ENCODE results near the gene CAMK1D.
"Not testable (repeated sequence)": the region's sequence is repeated elsewhere in the genome, so short reads cannot be mapped to it uniquely, and the experiment has no call there.

Gene CAMK1D

DNA sequence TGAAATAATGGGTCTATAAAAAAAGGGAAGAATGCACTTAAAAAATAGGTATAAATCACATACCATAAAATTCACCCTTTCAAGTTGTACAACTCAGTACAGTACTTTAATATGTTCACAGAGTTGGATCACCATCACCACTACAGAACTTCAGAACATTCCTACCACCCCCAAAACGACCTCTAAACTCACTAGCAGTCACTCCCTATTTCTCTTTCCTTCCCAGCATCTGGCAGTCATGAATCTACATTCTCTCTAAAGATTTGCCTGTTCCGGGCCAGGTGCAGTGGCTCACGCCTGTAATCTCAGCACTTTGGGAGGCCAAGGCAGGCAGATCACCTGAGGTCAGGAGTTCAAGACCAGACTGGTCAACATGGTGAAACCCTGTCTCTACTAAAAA, 394.1 kb downstream of the CAMK1D start:
- not testable (repeated sequence) for H3K27me3 Mint-ChIP-seq; H3K9me3 Mint-ChIP-seq; DNase-seq; ATAC-seq (replicated peaks)
- Mint-ChIP-seq H3K4me3 (peak overlapping the region in 1 of 2 donors; percentile 15), H3K27ac (peak overlapping the region; percentile 31), H3K36me3 (peaks cover 2 to 17% of the 10 kb centered on the region in 2 donors), H3K4me1 (peaks cover 31 to 51% of the 10 kb centered on the region in 2 donors)

DNA sequence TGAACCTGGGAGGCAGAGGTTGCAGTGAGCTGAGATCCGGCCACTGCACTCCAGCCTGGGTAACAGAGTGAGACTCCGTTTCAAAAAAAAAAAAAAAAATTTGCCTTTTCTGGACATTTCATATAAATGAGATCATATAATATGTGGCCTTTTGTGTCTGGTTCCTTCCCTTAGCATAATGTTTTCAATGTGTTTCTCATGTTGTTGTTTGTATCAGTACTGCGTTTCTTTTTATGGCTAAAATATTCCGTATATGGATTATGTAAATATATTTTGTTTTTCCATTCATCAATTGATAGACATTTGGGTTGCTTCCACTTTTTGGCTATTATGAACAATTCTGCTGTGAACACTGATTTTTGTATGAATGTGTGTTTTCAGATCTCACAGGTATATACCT, 394.6 kb downstream of the CAMK1D start:
- peaks cover 32 to 54% of the 10 kb centered on the region in 2 donors for H3K4me1 Mint-ChIP-seq
- no peak overlapping the region for H3K27ac Mint-ChIP-seq
- H3K27me3 Mint-ChIP-seq: no peaks in the 10 kb centered on the region
- ATAC-seq (replicated peaks) (no peak), DNase-seq (no peak)
- peaks cover 2 to 17% of the 10 kb centered on the region in 2 donors for H3K36me3 Mint-ChIP-seq
- no peak overlapping the region for H3K4me3 Mint-ChIP-seq
- peaks cover 0 to 1% of the 10 kb centered on the region in 2 donors for H3K9me3 Mint-ChIP-seq

DNA sequence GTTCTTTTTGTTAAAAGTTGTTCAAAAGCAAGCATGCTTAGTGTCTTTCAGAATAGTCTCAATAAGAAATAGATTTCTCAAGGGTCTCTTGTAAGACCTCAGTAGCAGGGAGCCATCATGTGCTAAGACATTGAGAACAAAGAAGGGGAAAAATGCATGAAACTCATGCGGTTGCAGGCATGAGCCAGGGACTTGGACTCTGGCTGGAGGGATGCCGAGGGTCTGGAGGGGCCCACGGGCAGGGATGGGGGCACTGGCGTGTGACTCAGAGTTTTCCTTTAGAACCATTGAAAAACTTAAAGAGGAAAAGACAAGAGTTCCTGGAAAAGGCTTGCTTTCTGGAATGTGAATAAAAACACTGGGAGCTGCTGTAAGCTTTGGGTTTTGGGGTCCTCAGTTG, 398.8 kb downstream of the CAMK1D start:
- H3K4me1 Mint-ChIP-seq: peaks cover 13 to 16% of the 10 kb centered on the region in 2 donors
- no peaks in the 10 kb centered on the region for H3K9me3 Mint-ChIP-seq
- H3K27me3 Mint-ChIP-seq: no peaks in the 10 kb centered on the region
- no peak for DNase-seq
- H3K36me3 Mint-ChIP-seq: peaks cover 5 to 22% of the 10 kb centered on the region in 2 donors
- H3K27ac Mint-ChIP-seq: no peak overlapping the region
- no peak for ATAC-seq (replicated peaks)
- H3K4me3 Mint-ChIP-seq: no peak overlapping the region

DNA sequence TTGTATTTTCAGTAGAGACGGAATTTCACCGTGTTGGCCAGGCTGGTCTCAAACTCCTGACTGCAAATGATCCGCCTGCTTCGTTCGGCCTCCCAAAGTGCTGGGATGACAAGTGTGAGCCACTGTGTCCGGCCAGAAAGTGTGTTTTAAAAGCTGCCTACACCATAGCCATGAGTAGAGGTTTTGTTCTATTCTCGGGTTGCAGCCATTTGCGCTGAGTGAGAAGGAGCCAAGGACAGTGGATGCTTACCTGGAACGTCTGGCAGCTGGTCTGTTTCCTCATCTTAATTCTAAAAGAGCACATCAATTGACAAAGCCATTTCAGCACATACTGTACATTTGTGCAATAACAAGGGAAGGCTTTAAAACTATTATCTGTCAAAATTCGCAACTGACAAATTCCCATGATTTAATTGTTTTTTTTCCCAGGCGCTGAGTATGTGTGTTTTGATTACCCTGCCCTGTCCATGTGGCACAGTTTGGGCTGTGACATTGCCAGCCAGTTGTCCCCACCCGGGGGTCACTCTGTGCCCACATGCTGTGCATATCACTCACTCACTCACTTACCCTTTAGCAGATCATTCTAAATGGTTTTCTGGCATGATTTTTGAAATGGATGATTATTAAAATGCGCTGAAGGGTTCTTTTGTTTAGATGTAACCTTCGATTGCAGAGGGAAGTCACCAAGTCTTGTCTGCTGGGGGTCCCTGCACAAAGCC, 400.6 kb downstream of the CAMK1D start:
- ATAC-seq (replicated peaks): no peak

DNA sequence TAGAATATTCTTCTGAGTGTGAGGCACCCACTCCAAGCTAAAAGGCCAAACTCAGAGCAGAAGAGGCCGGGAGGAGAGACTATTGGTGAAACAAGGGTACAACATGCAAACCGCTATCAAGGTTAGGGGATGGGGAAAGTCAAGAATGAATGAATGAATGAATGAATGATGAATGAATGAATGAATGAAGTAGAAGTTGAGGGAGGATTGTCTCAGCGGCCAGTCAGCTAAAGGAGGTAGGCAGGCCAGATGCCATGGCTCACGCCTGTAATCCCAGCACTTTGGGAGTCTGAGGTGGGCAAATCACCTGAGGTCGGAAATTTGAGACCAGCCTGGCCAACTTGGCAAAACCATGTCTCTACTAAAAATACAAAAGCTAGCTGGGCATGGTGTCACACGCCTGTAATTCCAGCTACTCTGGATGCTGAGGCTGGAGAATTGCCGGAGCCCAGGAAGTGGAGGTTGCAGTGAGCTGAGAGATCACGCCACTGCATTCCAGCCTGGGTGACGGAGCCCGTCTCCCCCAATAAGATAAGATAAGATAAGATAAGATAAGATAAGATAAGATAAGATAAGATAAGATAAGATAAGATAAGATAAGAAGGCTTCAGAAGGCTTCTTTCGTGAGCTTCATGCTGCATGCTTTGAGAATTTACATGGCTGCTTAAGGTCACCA, 401.3 kb downstream of the CAMK1D start:
- H3K4me1 Mint-ChIP-seq: peaks cover 14% of the 10 kb centered on the region in 2 donors
- no peaks in the 10 kb centered on the region for H3K9me3 Mint-ChIP-seq
- H3K27me3 Mint-ChIP-seq: no peaks in the 10 kb centered on the region
- no peak overlapping the region for H3K27ac Mint-ChIP-seq
- DNase-seq (no peak), ATAC-seq (replicated peaks) (no peak)
- H3K4me3 Mint-ChIP-seq: no peak overlapping the region
- H3K36me3 Mint-ChIP-seq: peaks cover 10 to 29% of the 10 kb centered on the region in 2 donors

More for the DNA sequence above, 400.6 kb downstream of the CAMK1D start:
- peaks cover 9 to 26% of the 10 kb centered on the region in 2 donors for H3K36me3 Mint-ChIP-seq
- H3K4me1 Mint-ChIP-seq: peaks cover 11 to 12% of the 10 kb centered on the region in 2 donors
- no peak overlapping the region for H3K27ac Mint-ChIP-seq
- H3K27me3 Mint-ChIP-seq: no peaks in the 10 kb centered on the region
- DNase-seq: no peak
- H3K4me3 Mint-ChIP-seq: no peak overlapping the region
- no peaks in the 10 kb centered on the region for H3K9me3 Mint-ChIP-seq

GRCh38 chr10:12755075-12755474, 405.7 kb downstream of the CAMK1D start:
- H3K36me3 Mint-ChIP-seq: peaks cover 11 to 24% of the 10 kb centered on the region in 2 donors
- H3K27me3 Mint-ChIP-seq: no peaks in the 10 kb centered on the region
- H3K9me3 Mint-ChIP-seq: no peaks in the 10 kb centered on the region
- H3K27ac Mint-ChIP-seq: no peak overlapping the region
- DNase-seq (no peak), ATAC-seq (replicated peaks) (no peak)
- no peak overlapping the region for H3K4me3 Mint-ChIP-seq
- peaks cover 5 to 8% of the 10 kb centered on the region in 2 donors for H3K4me1 Mint-ChIP-seq

GRCh38 chr10:12757351-12757750, 408.0 kb downstream of the CAMK1D start:
- H3K27me3 Mint-ChIP-seq: no peaks in the 10 kb centered on the region
- no peak overlapping the region for H3K27ac Mint-ChIP-seq
- ATAC-seq (replicated peaks) (no peak), DNase-seq (no peak)
- no peaks in the 10 kb centered on the region for H3K9me3 Mint-ChIP-seq
- H3K4me3 Mint-ChIP-seq: no peak overlapping the region
- peaks cover 5 to 8% of the 10 kb centered on the region in 2 donors for H3K4me1 Mint-ChIP-seq
- peaks cover 20 to 31% of the 10 kb centered on the region in 2 donors for H3K36me3 Mint-ChIP-seq

- H3K9me3 Mint-ChIP-seq: no peaks in the 10 kb centered on the region
- ATAC-seq (replicated peaks): no peak
- DNase-seq: no peak
- no peak overlapping the region for H3K4me3 Mint-ChIP-seq
- H3K27me3 Mint-ChIP-seq: no peaks in the 10 kb centered on the region
- peaks cover 5 to 7% of the 10 kb centered on the region in 2 donors for H3K4me1 Mint-ChIP-seq
- no peak overlapping the region for H3K27ac Mint-ChIP-seq
- H3K36me3 Mint-ChIP-seq: peaks cover 24 to 40% of the 10 kb centered on the region in 2 donors
These were observed 408.9 kb downstream of the CAMK1D start for GRCh38 chr10:12758271-12758670.

GRCh38 chr10:12766223-12766622, 416.9 kb downstream of the CAMK1D start:
- H3K4me1 Mint-ChIP-seq: peaks cover 4 to 9% of the 10 kb centered on the region in 2 donors
- H3K9me3 Mint-ChIP-seq: no peaks in the 10 kb centered on the region
- no peak for DNase-seq
- H3K27ac Mint-ChIP-seq: no peak overlapping the region
- no peak for ATAC-seq (replicated peaks)
- H3K36me3 Mint-ChIP-seq: peaks cover 35 to 48% of the 10 kb centered on the region in 2 donors
- H3K27me3 Mint-ChIP-seq: no peaks in the 10 kb centered on the region
- H3K4me3 Mint-ChIP-seq: no peak overlapping the region

DNA sequence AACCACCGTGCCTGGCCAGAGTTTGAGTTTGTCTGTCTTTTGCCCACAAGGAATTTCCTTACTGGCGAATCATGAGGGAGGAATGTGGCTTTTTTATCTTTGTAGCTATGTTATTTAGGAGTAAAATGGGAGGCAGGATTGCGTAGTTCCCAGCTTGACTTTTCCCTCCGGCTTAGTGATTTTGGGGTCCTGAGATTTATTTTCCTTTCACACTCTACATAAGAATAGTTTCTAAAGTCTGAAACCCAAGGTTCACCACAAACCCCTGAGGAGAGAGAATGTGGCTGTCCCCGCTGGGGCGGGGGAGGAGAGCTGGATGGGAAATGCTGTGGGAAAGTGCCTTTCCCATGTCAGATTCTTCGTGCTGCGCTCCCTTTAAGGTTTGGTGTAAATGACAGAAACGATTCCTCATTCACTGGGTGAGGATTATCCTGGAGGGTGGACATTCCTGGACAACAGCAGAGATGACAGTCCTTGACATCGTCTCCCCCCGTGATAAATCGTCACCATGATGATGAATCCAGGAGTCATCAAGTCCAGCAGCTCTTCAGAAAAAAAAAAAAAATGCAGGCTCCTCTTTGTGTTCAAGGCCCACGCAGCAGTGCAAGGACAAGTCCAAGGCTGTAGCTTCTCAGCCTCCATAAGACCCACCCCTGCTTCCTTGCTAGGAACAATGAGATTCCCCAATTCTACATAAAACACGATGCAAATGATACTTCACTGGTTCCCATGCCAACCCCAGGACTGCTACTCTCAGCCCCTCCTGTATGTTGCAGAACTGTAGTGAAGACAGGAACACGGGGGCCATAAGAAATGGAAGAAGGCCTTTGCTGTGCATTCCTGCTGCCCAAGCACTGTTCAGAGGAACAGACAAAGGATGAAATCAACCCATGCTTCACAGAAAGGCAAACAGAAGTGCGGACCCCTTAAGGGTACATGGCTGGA, 419.1 kb downstream of the CAMK1D start:
- Mint-ChIP-seq H3K27me3 (no peaks in the 10 kb centered on the region), H3K27ac (no peak overlapping the region), H3K36me3 (peaks cover 24 to 36% of the 10 kb centered on the region in 2 donors), H3K4me1 (peaks cover 13 to 29% of the 10 kb centered on the region in 2 donors), H3K9me3 (no peaks in the 10 kb centered on the region), H3K4me3 (no peak overlapping the region)
- no peak for DNase-seq
- ATAC-seq (replicated peaks): no peak

DNA sequence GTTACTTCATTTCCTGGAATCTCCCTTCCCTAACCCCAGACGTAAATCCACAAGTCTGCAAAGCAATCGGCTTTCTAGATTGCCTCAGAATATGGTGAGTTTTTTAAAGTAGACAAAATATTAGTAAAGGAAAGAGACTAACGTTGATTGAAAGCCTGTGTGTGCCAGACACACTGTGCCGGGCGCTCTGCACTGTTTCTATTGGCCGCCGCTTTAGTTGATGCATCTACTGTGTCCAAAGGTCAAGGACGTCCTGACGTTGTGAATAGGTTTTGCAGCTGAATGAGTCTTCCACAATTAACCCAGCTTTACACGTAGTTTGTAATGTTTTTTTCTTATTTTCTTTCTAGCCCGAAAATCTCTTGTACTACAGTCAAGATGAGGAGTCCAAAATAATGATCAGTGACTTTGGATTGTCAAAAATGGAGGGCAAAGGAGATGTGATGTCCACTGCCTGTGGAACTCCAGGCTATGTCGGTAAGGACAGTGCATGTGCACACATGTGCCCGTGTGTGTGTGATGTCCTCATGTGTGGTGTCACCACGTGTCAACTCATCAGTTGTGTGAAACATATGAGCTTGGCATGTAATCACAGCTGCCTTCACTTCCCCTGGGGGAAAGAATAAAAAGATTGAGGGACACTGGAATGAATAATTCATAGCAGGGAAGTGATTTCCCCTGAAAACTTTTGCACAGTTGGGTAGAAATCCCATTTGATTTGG, 420.1 kb downstream of the CAMK1D start:
- no peak for DNase-seq
- H3K27ac Mint-ChIP-seq: no peak overlapping the region
- peaks cover 24 to 38% of the 10 kb centered on the region in 2 donors for H3K36me3 Mint-ChIP-seq
- no peaks in the 10 kb centered on the region for H3K27me3 Mint-ChIP-seq
- H3K9me3 Mint-ChIP-seq: no peaks in the 10 kb centered on the region
- peaks cover 16 to 40% of the 10 kb centered on the region in 2 donors for H3K4me1 Mint-ChIP-seq
- no peak for ATAC-seq (replicated peaks)
- no peak overlapping the region for H3K4me3 Mint-ChIP-seq

DNA sequence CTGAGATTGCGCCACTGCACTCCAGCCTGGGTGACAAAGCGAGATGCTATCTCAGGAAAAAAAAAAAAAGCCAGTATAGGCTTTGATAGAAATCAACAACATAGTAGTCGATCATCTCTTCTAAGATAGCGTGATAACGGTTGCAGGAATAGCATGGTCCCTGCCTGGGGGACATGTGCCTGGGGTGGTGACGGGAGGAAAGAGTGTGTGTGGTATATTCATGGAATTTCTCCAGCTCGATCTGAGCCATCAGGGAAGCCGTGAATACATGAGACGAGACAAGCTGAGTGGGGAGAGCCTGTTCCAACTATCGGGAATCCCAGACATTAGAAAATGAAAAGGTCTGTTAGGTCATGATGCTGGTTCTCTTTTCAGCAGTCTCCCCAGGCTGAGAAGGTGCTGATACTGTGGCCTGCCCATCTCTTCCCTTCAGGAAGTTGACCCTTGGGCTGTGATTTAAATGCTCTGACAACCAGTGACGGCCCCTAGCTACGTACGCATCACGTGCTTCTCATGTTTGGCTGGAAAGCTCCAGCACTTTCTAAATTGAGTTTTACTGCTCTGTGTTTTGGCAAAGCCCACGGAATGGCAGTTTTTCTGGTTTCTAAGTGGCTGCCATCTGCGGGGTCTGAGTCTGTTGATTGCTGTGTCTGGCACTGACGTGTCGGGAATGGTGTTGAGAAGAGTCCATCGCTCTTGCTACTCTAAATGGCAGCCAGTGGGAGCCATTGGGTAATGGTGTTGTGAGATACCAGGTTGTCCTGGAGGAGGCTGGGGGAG, 422.8 kb downstream of the CAMK1D start:
- H3K27me3 Mint-ChIP-seq: no peaks in the 10 kb centered on the region

More for the DNA sequence above, 422.8 kb downstream of the CAMK1D start:
- Mint-ChIP-seq H3K27ac (no peak overlapping the region), H3K4me3 (no peak overlapping the region), H3K36me3 (peaks cover 29 to 43% of the 10 kb centered on the region in 2 donors), H3K4me1 (peaks cover 18 to 44% of the 10 kb centered on the region in 2 donors), H3K9me3 (no peaks in the 10 kb centered on the region)
- ATAC-seq (replicated peaks): no peak
- DNase-seq: no peak
